ENCODE measurements around the gene PHLPP1. TPM values are rescaled to one million over a fixed set of nuclear protein-coding genes. Genes with fewer than 3 reads are reported as not detected.

Gene PHLPP1
- total RNA-seq, 1 experiment from 2014 or later, result 39.9 TPM

- no peak overlapping the region for H2BK120ac ChIP-seq (ENCODE audit: low read depth, low read length, poor library complexity, severe bottlenecking)
- no peak overlapping the region for H4K91ac ChIP-seq (ENCODE audit: insufficient read length, low read depth, low read length)
- no peak overlapping the region for H3K56ac ChIP-seq (ENCODE audit: insufficient read length, low read depth, low read length)
- no peak overlapping the region for H2BK12ac ChIP-seq (ENCODE audit: insufficient read length, low read depth, low read length)
- no peak for DNase-seq
- H3K27ac Mint-ChIP-seq, result peak overlapping the region in 2 of 3 experiments; percentile 3 to 56; a peak in 3 of 7 replicates
- H3K79me1 ChIP-seq (ENCODE audit: insufficient read depth, low read depth, low read length, poor library complexity, severe bottlenecking), result no peaks in the 10 kb centered on the region
- no peak overlapping the region for H3K4me2 ChIP-seq (ENCODE audit: insufficient read depth, insufficient read length, low read length)
- H4K20me1 ChIP-seq (ENCODE audit: control insufficient read depth, insufficient read depth, insufficient read length), result no peaks in the 10 kb centered on the region
- no peaks in the 10 kb centered on the region for H3K9me3 ChIP-seq (ENCODE audit: control insufficient read depth, low read depth, low read length)
- no peaks in the 10 kb centered on the region for H3K27me3 Mint-ChIP-seq (ENCODE audit: low read depth)
- no peak overlapping the region for H2BK20ac ChIP-seq (ENCODE audit: low read depth, low read length, poor library complexity, severe bottlenecking)
- peaks cover 15% of the 10 kb centered on the region in 2 experiments for H3K4me1 Mint-ChIP-seq
- no peak overlapping the region for H3K4ac ChIP-seq (ENCODE audit: low read depth, low read length)
- TF ChIP-seq, protein P1, sequence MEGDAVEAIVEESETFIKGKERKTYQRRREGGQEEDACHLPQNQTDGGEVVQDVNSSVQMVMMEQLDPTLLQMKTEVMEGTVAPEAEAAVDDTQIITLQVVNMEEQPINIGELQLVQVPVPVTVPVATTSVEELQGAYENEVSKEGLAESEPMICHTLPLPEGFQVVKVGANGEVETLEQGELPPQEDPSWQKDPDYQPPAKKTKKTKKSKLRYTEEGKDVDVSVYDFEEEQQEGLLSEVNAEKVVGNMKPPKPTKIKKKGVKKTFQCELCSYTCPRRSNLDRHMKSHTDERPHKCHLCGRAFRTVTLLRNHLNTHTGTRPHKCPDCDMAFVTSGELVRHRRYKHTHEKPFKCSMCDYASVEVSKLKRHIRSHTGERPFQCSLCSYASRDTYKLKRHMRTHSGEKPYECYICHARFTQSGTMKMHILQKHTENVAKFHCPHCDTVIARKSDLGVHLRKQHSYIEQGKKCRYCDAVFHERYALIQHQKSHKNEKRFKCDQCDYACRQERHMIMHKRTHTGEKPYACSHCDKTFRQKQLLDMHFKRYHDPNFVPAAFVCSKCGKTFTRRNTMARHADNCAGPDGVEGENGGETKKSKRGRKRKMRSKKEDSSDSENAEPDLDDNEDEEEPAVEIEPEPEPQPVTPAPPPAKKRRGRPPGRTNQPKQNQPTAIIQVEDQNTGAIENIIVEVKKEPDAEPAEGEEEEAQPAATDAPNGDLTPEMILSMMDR (conservative IDR thresholded peaks at IDR 0.05), result no peak
- H3K23me2 ChIP-seq (ENCODE audit: insufficient read length, low read depth, low read length, poor library complexity, severe bottlenecking), result no peaks in the 10 kb centered on the region
- no CpG with 5 or more reads among the region's 4 CpGs for WGBS (ENCODE audit: extremely low coverage, insufficient read length, low lambda C conversion rate)
- H3K23ac ChIP-seq (ENCODE audit: insufficient read length, low read depth, low read length), result no peak overlapping the region
- no peaks in the 10 kb centered on the region for H3K9me3 Mint-ChIP-seq
- H3K18ac ChIP-seq (ENCODE audit: insufficient read length, low read depth, low read length), result no peak overlapping the region
- H2BK5ac ChIP-seq (ENCODE audit: insufficient read length, low read length), result no peak overlapping the region
- no peak overlapping the region for H3K14ac ChIP-seq (ENCODE audit: insufficient read depth, low read length)
- H2BK15ac ChIP-seq (ENCODE audit: low read depth, low read length), result no peak overlapping the region
- no peak overlapping the region for H2AFZ ChIP-seq (ENCODE audit: low read length)
- H3K4me1 ChIP-seq (ENCODE audit: insufficient read depth, low read length), result peaks cover 4% of the 10 kb centered on the region; the same call in 1 of the 2 replicates
- no peak overlapping the region for H4K8ac ChIP-seq (replicated peaks; ENCODE audit: insufficient read length, low read depth, low read length)
- H3K27ac ChIP-seq (ENCODE audit: insufficient read length, low read depth, low read length), result no peak overlapping the region
- no peak overlapping the region for H3K4me3 Mint-ChIP-seq
- peaks cover 0 to 19% (median 3%) of the 10 kb centered on the region in 3 experiments; a peak in 3 of 7 replicates for H3K36me3 Mint-ChIP-seq (ENCODE audit: insufficient read depth in 1 of 3, low read depth in 3 of 3)
- H3K27me3 ChIP-seq (ENCODE audit: insufficient read depth, low read length), result no peaks in the 10 kb centered on the region
- no peak overlapping the region for H3K9ac ChIP-seq (ENCODE audit: extremely low read depth, insufficient read length, low read length)
- no peak overlapping the region for H2AK5ac ChIP-seq (ENCODE audit: insufficient read length, low read length)
- peaks cover 7% of the 10 kb centered on the region; the same call in 1 of the 2 replicates for H3K79me2 ChIP-seq (ENCODE audit: insufficient read depth, low read length)
- no peak overlapping the region for H4K5ac ChIP-seq (ENCODE audit: insufficient read length, low read depth, low read length)
- H3T11ph ChIP-seq (ENCODE audit: low read length), result no peak overlapping the region
Observed at GRCh38 chr18:62860062-62860461, 144.7 kb downstream of the PHLPP1 start.

All from H9 (cell line).